ENCODE measurements around the gene SSUH2. TPM values are rescaled to one million over a fixed set of nuclear protein-coding genes. Genes with fewer than 3 reads are reported as not detected.

SSUH2 gene
- total and polyA plus RNA-seq, 2 of the 13 experiments (the other 11 are each of a cell fraction or from before 2014, with no cell fraction given), result 38.1 to 136 TPM

- CTCF ChIA-PET (ENCODE audit: low intra/inter-chr PET ratio, low total read pairs), result interaction anchor here (1.9 kb wide), 1 partner anchor 166 kb away, joined by 18 read pairs; no protein-coding TSS in a partner anchor
These were observed 36.4 kb downstream of the SSUH2 start for GRCh38 chr3:8608041-8608790.

More at GRCh38 chr3:8608041-8608790, 36.4 kb downstream of the SSUH2 start:
- no peak for FAIRE-seq
- peak; percentile 42 for ATAC-seq
- Histone ChIP-seq H3K36me3 (replicated peaks in 1 of 2; ENCODE audit: control insufficient read depth in 1 of 2, insufficient read depth in 2 of 2, low read length in 2 of 2) (no peaks in the 10 kb centered on the region), H3K27me3 (ENCODE audit: control insufficient read depth in 1 of 2, insufficient read depth in 2 of 2, low read length in 2 of 2) (no peaks in the 10 kb centered on the region), H3K79me2 (ENCODE audit: insufficient read depth, low read length) (no peaks in the 10 kb centered on the region), H3K27ac (ENCODE audit: extremely low read length, insufficient read depth, low read length) (no peak overlapping the region), H2AFZ (ENCODE audit: low read length) (no peak overlapping the region), H3K4me1 (ENCODE audit: insufficient read depth, low read length) (peaks cover 2% of the 10 kb centered on the region; the same call in 1 of the 2 replicates), H3K4me3 (replicated peaks in 1 of 3; ENCODE audit: insufficient read depth in 1 of 3, low read depth in 2 of 3, low read length in 3 of 3) (no peak overlapping the region), H3K9ac (ENCODE audit: insufficient read depth, low read depth, low read length) (no peak overlapping the region), H3K9me3 (ENCODE audit: low read length) (no peaks in the 10 kb centered on the region), H3K4me2 (ENCODE audit: low read depth, low read length) (peak overlapping the region; percentile 16; the same call in 1 of the 2 replicates), H4K20me1 (ENCODE audit: insufficient read depth, low read length) (no peaks in the 10 kb centered on the region)
- no peak for DNase-seq (ENCODE audit: low spot score)
- POLR2A ChIA-PET, result no interaction called here
- BruUV-seq (replicated peaks), result no TSS peak
- 66% methylated on average over 16 of the region's 16 CpGs for WGBS (ENCODE audit: low lambda C conversion rate)
- no peak for TF ChIP-seq ELF1 (CRISPR knock-in tag; IDR thresholded peaks at IDR 0.05)
- TF ChIP-seq PRDM10 (CRISPR knock-in tag; IDR thresholded peaks at IDR 0.05; ENCODE audit: low read depth), result peak; percentile 70
- TF ChIP-seq, protein P1, sequence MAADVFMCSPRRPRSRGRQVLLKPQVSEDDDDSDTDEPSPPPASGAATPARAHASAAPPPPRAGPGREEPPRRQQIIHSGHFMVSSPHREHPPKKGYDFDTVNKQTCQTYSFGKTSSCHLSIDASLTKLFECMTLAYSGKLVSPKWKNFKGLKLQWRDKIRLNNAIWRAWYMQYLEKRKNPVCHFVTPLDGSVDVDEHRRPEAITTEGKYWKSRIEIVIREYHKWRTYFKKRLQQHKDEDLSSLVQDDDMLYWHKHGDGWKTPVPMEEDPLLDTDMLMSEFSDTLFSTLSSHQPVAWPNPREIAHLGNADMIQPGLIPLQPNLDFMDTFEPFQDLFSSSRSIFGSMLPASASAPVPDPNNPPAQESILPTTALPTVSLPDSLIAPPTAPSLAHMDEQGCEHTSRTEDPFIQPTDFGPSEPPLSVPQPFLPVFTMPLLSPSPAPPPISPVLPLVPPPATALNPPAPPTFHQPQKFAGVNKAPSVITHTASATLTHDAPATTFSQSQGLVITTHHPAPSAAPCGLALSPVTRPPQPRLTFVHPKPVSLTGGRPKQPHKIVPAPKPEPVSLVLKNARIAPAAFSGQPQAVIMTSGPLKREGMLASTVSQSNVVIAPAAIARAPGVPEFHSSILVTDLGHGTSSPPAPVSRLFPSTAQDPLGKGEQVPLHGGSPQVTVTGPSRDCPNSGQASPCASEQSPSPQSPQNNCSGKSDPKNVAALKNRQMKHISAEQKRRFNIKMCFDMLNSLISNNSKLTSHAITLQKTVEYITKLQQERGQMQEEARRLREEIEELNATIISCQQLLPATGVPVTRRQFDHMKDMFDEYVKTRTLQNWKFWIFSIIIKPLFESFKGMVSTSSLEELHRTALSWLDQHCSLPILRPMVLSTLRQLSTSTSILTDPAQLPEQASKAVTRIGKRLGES (CRISPR knock-in tag; IDR thresholded peaks at IDR 0.05; ENCODE audit: borderline replicate concordance), result no peak
- TF ChIP-seq ZNF333 (CRISPR knock-in tag; IDR thresholded peaks at IDR 0.05; ENCODE audit: borderline replicate concordance), result no peak
- TF ChIP-seq, protein P2, sequence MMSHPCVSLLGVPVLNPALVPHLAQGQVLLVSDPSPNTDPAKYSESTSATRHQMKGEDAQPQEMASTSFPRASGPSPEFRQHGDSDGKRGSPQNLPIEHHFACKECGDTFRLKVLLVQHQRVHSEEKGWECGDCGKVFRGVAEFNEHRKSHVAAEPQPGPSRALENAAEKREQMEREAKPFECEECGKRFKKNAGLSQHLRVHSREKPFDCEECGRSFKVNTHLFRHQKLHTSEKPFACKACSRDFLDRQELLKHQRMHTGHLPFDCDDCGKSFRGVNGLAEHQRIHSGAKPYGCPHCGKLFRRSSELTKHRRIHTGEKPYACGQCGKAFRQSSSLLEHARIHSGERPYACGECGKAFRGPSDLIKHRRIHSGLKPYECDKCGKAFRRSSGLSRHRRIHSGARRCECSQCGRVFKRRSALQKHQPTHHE (CRISPR knock-in tag; IDR thresholded peaks at IDR 0.05; ENCODE audit: borderline replicate concordance), result no peak
- in situ Hi-C loops (cut with HindIII; ENCODE audit: extremely low pct_ligation_motif_present, low pct_unique_long_range_greater_than_20kb), result loop anchor here (10.0 kb wide), 1 partner anchor 283 kb away; no protein-coding TSS in a partner anchor
- intact Hi-C loops (cut with micrococcal nuclease; ENCODE audit: unreplicated experiment), result loop anchor here (10.0 kb wide), 1 partner anchor 103 kb away; the partner anchor contains the start of gene LMCD1

Data from HepG2 (cell line).